H9 (cell line): ENCODE data around the gene EEF1G. TPM values are rescaled to one million over a fixed set of nuclear protein-coding genes. Genes with fewer than 3 reads are reported as not detected.

Experiments
- DNase-seq: peaks from one replicate; pipeline ENCODE4 v3.0.0-alpha.2; 2017
- H2AFZ ChIP-seq: one replicate; pipeline ENCODE4 v1.6.1; 2013; ENCODE audit warnings: mild to moderate bottlenecking, low read length, control low read depth, moderate library complexity
- H2AK5ac ChIP-seq: 2 replicates; pipeline ENCODE4 v1.6.1; 2013; ENCODE audit warnings: low read length, control low read depth, mixed read lengths; ENCODE audit not compliant: insufficient read length
- H2BK120ac ChIP-seq: one replicate; pipeline ENCODE4 v1.6.1; 2013; ENCODE audit warnings: low read depth, mild to moderate bottlenecking, low read length, control low read depth, inconsistent platforms; ENCODE audit not compliant: poor library complexity, severe bottlenecking
- H2BK12ac ChIP-seq: 2 replicates; pipeline ENCODE4 v1.6.1; 2013; ENCODE audit warnings: low read length, control low read depth, mixed read lengths, low read depth; ENCODE audit not compliant: insufficient read length
- H2BK15ac ChIP-seq: 2 replicates; pipeline ENCODE4 v1.6.1; 2013; ENCODE audit warnings: low read depth, low read length, control low read depth
- H2BK20ac ChIP-seq: one replicate; pipeline ENCODE4 v1.6.1; 2013; ENCODE audit warnings: low read depth, mild to moderate bottlenecking, low read length, control low read depth, inconsistent platforms; ENCODE audit not compliant: poor library complexity, severe bottlenecking
- H2BK5ac ChIP-seq: 2 replicates; pipeline ENCODE4 v1.6.1; 2013; ENCODE audit warnings: low read length, control low read depth, mixed read lengths; ENCODE audit not compliant: insufficient read length
- H3K14ac ChIP-seq: 2 replicates; pipeline ENCODE4 v1.6.1; 2013; ENCODE audit warnings: low read length, control low read depth; ENCODE audit not compliant: insufficient read depth
- H3K18ac ChIP-seq: 2 replicates; pipeline ENCODE4 v1.6.1; 2013; ENCODE audit warnings: low read depth, mild to moderate bottlenecking, mixed read lengths, low read length, control low read depth; ENCODE audit not compliant: insufficient read length
- H3K23ac ChIP-seq: 2 replicates; pipeline ENCODE4 v1.6.1; 2013; ENCODE audit warnings: low read length, control low read depth, mixed read lengths, low read depth; ENCODE audit not compliant: insufficient read length
- H3K23me2 ChIP-seq: 2 replicates; pipeline ENCODE4 v1.6.1; 2013; ENCODE audit warnings: low read depth, mild to moderate bottlenecking, mixed read lengths, low read length, control low read depth; ENCODE audit not compliant: insufficient read length, poor library complexity, severe bottlenecking
- H3K27ac ChIP-seq: 2 replicates; pipeline ENCODE4 v1.5.1; 2013; ENCODE audit warnings: low read length, control low read depth, mixed read lengths, low read depth; ENCODE audit not compliant: insufficient read length
- H3K27me3 ChIP-seq: 2 replicates; pipeline ENCODE4 v1.6.1; 2013; ENCODE audit warnings: low read length, control low read depth, inconsistent platforms; ENCODE audit not compliant: insufficient read depth
- H3K4ac ChIP-seq: 2 replicates; pipeline ENCODE4 v1.6.1; 2013; ENCODE audit warnings: low read depth, mild to moderate bottlenecking, control low read depth, inconsistent platforms, low read length, moderate library complexity
- H3K4me1 ChIP-seq: 2 replicates; pipeline ENCODE4 v1.6.1; 2013; ENCODE audit warnings: low read length, control low read depth, inconsistent platforms; ENCODE audit not compliant: insufficient read depth
- H3K4me2 ChIP-seq: 2 replicates; pipeline ENCODE4 v1.6.1; 2013; ENCODE audit warnings: low read length, control low read depth, mixed read lengths; ENCODE audit not compliant: insufficient read length, insufficient read depth
- H3K56ac ChIP-seq: 2 replicates; pipeline ENCODE4 v1.6.1; 2013; ENCODE audit warnings: low read depth, mild to moderate bottlenecking, mixed read lengths, low read length, control low read depth; ENCODE audit not compliant: insufficient read length
- H3K79me1 ChIP-seq: 2 replicates; pipeline ENCODE4 v1.6.1; 2013; ENCODE audit warnings: low read depth, mild to moderate bottlenecking, moderate library complexity, low read length, control low read depth, inconsistent platforms; ENCODE audit not compliant: insufficient read depth, poor library complexity, severe bottlenecking
- H3K79me2 ChIP-seq: 2 replicates; pipeline ENCODE4 v1.6.1; 2013; ENCODE audit warnings: low read length, control low read depth, inconsistent platforms; ENCODE audit not compliant: insufficient read depth
- H3K9ac ChIP-seq: 2 replicates; pipeline ENCODE4 v1.6.1; 2013; ENCODE audit warnings: low read length, control low read depth, mixed read lengths; ENCODE audit not compliant: insufficient read length; ENCODE audit errors: extremely low read depth
- H3K9me3 ChIP-seq: one replicate; pipeline ENCODE4 v1.6.1; 2013; ENCODE audit warnings: low read depth, low read length, inconsistent platforms; ENCODE audit not compliant: control insufficient read depth
- H3T11ph ChIP-seq: one replicate; pipeline ENCODE4 v1.6.1; 2013; ENCODE audit warnings: mild to moderate bottlenecking, low read length, control low read depth, inconsistent platforms
- H4K20me1 ChIP-seq: one replicate; pipeline ENCODE4 v1.6.1; 2013; ENCODE audit not compliant: control insufficient read depth, insufficient read length, insufficient read depth
- H4K5ac ChIP-seq: 2 replicates; pipeline ENCODE4 v1.6.1; 2013; ENCODE audit warnings: low read depth, mild to moderate bottlenecking, mixed read lengths, low read length, control low read depth; ENCODE audit not compliant: insufficient read length
- H4K8ac ChIP-seq: replicated peaks from 2 replicates; pipeline ENCODE4 v1.6.1; 2013; ENCODE audit warnings: low read length, control low read depth, mixed read lengths, low read depth; ENCODE audit not compliant: insufficient read length
- H4K91ac ChIP-seq: 2 replicates; pipeline ENCODE4 v1.6.1; 2013; ENCODE audit warnings: low read depth, mild to moderate bottlenecking, moderate library complexity, mixed read lengths, low read length, control low read depth; ENCODE audit not compliant: insufficient read length
- H3K27ac Mint-ChIP-seq, 3 experiments: 2 replicates in 2 of 3; 3 replicates in 1 of 3; pipeline ENCODE4 v1.8.0; 2020 to 2021; ENCODE audit warnings: mixed read lengths in 3 of 3, mild to moderate bottlenecking in 1 of 3, moderate library complexity in 1 of 3
- H3K27me3 Mint-ChIP-seq: 2 replicates; pipeline ENCODE4 v1.8.0; 2021; ENCODE audit warnings: low read depth, mild to moderate bottlenecking, moderate library complexity, mixed read lengths
- H3K36me3 Mint-ChIP-seq, 3 experiments: 2 replicates in 2 of 3; 3 replicates in 1 of 3; pipeline ENCODE4 v1.8.0; 2020 to 2021; ENCODE audit warnings: low read depth in 3 of 3, mixed read lengths in 3 of 3; ENCODE audit not compliant: insufficient read depth in 1 of 3
- H3K4me1 Mint-ChIP-seq, 2 experiments: 2 replicates each; pipeline ENCODE4 v1.8.0; 2020; ENCODE audit warnings: mixed read lengths in 2 of 2
- H3K4me3 Mint-ChIP-seq, 2 experiments: 2 replicates in 1 of 2; 3 replicates in 1 of 2; pipeline ENCODE4 v1.8.0; 2020 to 2021; ENCODE audit warnings: mild to moderate bottlenecking in 2 of 2, mixed read lengths in 2 of 2, moderate library complexity in 1 of 2
- H3K9me3 Mint-ChIP-seq, 2 experiments: 2 replicates in 1 of 2; 3 replicates in 1 of 2; pipeline ENCODE4 v1.8.0; 2020; ENCODE audit warnings: mild to moderate bottlenecking in 2 of 2, mixed read lengths in 2 of 2, moderate library complexity in 1 of 2
- CTCF ChIP-seq: fragments of 200-600 bp; sonication (generic); conservative IDR thresholded peaks from 3 replicates; pipeline ENCODE4 v1.8.0; 2021; ENCODE audit warnings: antibody characterized with exemption, mild to moderate bottlenecking
- whole genome bisulfite sequencing: extraction: QIAGEN DNeasy Blood & Tissue Kit; methylation state at CpG from one replicate; pipeline ENCODE4 v1.1.7; 2013; ENCODE audit warnings: missing lambda C conversion rate, low lambda C conversion rate, mixed read lengths; ENCODE audit not compliant: insufficient read length; ENCODE audit errors: extremely low coverage; 5-methylcytosine and 5-hydroxymethylcytosine counted together
- total RNA-seq: library from RNA; stranded (reverse); gene quantifications from 2 replicates; pipeline ENCODE4 v1.2.1, GENCODE V29; 2021

The EEF1G gene
- total RNA-seq, 1 experiment from 2014 or later: 1,790 TPM

- no peaks in the 10 kb centered on the region for H3K9me3 ChIP-seq
- H3K4me3 Mint-ChIP-seq: no peak overlapping the region
- H4K8ac ChIP-seq: no peak overlapping the region
- no peak overlapping the region for H2BK5ac ChIP-seq
- no peaks in the 10 kb centered on the region for H3K27me3 Mint-ChIP-seq
- H3K4ac ChIP-seq: no peak overlapping the region
- H3T11ph ChIP-seq: no peak overlapping the region
- no peak overlapping the region for H2AFZ ChIP-seq
- H3K27ac ChIP-seq: no peak overlapping the region
- peaks cover 28 to 33% of the 10 kb centered on the region in 2 experiments for H3K4me1 Mint-ChIP-seq
- no peak for TF ChIP-seq CTCF
- H2BK20ac ChIP-seq: no peak overlapping the region
- H2BK15ac ChIP-seq: no peak overlapping the region
- no peaks in the 10 kb centered on the region for H3K27me3 ChIP-seq
- H4K5ac ChIP-seq: no peak overlapping the region
- H3K23ac ChIP-seq: no peak overlapping the region
- H4K20me1 ChIP-seq: no peaks in the 10 kb centered on the region
- H3K14ac ChIP-seq: no peak overlapping the region
- no peak overlapping the region for H2BK120ac ChIP-seq
- H4K91ac ChIP-seq: no peak overlapping the region
- H3K79me1 ChIP-seq: no peaks in the 10 kb centered on the region
- no peak overlapping the region for H3K9ac ChIP-seq
- DNase-seq: no peak
- H3K4me1 ChIP-seq: no peaks in the 10 kb centered on the region
- no peaks in the 10 kb centered on the region for H3K9me3 Mint-ChIP-seq
- no peaks in the 10 kb centered on the region for H3K23me2 ChIP-seq
- H3K79me2 ChIP-seq: peaks cover 3% of the 10 kb centered on the region; the same call in 1 of the 2 replicates
- H3K36me3 Mint-ChIP-seq: peaks cover 56 to 94% (median 74%) of the 10 kb centered on the region in 3 experiments
- H3K56ac ChIP-seq: no peak overlapping the region
- peak overlapping the region in 1 of 3 experiments; percentile 95; a peak in 3 of 7 replicates for H3K27ac Mint-ChIP-seq
- no peak overlapping the region for H3K18ac ChIP-seq
- no peak overlapping the region for H2BK12ac ChIP-seq
- no peak overlapping the region for H3K4me2 ChIP-seq
- no CpG with 5 or more reads among the region's 8 CpGs for WGBS
- H2AK5ac ChIP-seq: no peak overlapping the region
These were observed 7.4 kb downstream of the EEF1G start for GRCh38 chr11:62566247-62566646.
